ENCODE measurements around the gene GIPC1.
A peak's percentile ranks its signal among the peaks of the same experiment; 100 is the strongest.

GIPC1 gene

DNA sequence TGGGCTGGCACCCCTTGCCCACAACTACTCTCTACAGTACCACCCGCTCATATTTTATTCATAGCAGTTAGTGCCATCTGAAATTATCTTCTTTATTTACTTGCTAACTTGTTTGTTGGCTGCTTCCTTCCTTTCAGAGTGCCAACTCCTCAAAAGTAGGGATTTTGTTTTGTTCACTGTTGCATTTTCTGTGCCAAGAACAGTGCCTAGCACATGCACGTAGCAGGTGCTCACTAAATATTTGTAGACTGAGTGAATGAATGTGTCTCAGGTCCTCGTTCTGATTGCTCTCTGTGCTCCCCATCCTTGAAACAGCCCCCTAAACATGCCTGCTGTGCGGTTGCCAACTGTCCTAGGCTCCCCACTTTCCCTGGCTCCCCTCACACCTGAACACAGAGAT, 1.5 kb downstream of the GIPC1 start:
- no peak for DNase-seq

DNA sequence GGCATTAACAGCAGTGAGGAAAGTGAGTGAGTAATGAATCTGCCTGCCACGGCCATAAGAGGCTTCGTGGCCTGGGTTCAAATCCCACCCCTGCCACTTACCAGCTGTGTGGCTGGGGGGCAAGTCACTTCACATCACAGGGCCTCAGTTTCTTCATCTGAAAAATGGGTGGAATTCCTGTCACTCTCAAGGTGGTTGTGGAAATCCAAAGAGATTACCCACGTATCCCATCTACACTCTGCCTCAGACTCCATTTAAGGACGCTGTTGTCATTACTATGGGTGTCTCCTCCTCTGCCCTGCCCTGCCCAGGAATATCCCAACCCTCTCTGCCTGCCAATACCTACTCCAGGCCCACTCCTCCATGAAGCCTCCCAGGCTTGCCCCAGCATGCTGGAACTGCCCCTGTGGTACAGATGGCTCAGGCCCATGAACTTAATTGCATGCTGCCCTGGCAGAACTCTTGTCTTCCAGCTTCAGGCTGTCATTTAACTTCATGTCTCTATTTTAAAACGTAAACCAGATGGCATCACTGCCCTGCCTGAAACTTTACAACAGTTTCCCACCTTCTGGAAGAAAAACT, 3.1 kb downstream of the GIPC1 start:
- DNase-seq: no peak

DNA sequence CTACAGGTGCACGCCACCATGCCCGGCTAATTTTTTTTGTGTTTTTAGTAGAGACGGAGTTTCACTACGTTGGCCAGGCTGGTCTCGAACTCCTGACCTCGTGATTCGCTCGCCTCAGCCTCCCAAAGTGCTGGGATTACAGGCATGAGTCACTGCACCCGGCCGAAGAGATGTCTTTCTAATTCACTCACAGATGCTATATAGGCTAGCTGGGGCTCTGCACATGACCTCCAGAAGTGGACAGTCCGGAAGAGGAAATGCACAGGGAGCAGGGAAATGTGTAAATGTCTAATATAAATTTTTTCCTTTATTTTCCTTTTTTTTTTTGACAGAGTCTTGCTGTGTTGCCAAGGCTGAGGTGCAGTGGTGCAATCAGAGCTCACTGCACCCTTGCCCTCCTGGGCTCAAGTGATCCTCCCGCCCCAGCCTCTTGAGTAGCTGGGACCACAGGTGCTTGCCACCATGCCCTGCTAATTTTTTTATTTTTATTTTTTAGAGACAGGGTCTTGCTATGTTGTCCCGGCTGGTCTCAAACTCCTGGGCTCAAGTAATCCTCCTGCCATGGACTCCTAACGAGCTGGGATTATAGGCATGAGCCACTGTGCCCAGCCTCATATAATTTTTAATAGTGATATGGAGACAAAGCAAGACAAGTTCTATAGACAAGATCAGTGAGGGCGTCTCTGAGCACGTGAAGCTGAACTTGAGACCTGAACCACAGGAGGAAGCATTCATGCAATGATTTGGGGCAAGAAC, 8.4 kb downstream of the GIPC1 start:
- DNase-seq: no peak

DNA sequence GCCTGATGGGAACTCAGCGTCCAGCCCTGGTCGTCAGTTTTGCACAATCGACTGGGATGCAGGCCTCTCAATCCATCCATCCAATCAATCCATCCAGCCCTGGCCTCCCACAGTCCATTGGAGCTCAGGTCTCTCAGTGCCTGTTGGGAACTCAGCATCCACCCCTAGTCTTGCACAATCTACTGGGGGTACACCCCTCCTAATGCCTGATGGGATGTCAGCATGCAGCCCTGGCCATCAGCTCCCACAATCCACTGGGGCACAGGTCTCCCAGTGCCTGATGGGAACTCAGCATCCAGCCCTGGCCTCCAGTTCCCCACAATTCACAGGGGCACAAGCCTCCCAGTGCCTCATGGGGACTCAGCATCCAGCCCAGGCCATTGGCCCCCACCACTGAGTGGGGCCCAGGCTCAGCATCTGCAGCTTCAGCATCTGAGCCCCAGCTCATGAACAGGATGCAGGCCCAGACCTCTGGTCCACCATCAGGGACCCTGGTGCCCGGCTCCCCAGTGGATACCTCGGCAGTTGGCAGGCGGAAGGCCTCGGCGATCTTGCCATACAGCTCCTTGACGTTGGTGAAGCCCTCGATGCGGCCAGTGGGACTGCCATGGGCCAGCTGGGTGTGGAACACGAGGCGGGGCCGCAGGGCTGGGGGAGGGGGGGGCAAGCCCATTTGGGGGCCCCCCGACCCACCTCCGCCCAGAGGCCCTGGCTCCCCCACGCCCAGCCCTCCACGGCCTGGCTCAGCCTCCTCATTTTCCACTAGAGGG, 13.6 kb downstream of the GIPC1 start:
- no peak for DNase-seq

DNA sequence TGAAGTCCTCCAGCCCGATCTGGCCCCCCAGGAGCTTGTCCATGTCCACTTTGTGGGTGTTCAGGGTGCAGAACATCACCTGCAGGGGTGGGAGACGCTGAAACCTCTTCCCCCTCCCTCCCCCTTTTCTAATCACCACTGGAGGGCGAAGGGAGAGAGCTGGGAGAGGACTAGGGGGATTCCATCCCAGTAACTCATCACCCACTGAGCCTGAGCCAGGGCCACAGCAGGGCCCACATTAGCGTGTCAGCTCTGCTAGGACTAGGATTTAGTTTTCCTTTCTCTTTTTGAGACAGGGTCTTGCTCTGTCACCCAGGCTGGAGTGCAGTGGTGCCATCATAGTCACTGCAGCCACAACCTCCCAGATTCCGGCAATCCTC, 15.2 kb downstream of the GIPC1 start:
- DNase-seq: peak; percentile 63

DNA sequence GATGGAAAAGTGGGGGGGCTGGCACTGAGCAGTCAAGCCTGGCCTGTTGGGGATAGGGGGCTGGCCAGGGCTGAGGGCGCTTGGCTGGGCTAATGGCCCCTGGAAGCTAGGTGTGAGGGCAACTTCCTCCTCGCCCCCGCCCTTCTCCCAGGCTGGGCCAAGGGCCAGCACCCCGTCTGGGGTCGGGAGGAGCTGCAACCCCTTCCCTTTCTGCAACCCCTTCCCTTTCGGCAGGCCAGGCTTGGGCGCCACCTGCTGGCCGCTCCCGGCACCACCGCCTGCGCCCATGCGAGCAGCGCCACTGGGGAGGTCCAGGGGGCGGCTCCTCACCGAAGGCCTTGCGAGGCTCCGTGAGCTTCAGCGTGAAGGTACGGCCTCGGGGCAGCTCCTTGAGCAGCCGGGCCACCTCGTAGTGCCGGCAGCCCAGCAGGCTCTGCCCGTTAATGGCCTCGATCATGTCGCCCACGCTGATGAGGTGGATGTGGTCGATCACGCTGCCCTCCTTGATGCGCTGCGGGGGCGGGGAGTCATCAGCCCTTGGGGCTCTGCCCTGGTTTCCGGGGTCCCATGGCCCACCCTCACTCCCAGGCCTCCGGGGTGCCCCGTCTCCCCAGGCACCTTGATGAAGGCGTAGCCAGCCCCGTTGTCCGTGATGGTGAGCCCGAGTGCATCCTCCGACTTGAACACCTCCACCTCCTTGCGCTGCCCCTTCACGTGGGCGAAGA, 15.8 kb downstream of the GIPC1 start:
- DNase-seq: peak; percentile 27

DNA sequence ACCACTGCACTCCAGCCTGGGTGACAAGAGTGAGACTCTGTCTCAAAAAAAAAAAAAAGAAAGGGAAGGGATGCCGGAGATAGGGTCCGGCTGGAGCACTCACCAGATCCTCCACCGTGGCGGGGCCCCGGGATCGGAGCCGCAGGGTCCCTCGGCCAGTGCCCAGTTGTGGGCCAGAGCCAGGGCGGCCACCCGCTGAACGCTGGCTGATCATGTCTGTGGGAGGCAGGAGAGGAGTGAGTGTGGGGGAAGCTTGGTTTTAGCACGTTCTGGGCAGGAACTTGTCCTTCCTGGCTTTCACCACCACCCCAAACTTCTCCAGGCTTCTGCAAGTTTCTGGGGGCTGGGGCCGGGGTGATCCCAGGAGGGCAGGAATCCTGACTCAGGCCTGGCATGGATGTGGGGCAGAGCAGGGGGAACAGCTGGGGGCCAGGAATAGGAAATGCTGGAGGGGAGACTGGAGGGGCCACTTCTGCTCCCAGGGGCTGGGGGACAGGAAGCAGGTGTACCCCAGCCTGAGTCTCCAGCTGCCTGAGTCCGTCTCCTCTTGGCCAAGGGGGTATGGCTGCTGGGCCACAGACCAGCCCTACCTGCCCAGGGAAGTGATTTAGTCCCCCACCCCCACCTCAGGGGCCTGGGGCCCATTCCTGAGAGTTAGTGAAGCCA, 16.5 kb downstream of the GIPC1 start:
- no peak for DNase-seq

DNA sequence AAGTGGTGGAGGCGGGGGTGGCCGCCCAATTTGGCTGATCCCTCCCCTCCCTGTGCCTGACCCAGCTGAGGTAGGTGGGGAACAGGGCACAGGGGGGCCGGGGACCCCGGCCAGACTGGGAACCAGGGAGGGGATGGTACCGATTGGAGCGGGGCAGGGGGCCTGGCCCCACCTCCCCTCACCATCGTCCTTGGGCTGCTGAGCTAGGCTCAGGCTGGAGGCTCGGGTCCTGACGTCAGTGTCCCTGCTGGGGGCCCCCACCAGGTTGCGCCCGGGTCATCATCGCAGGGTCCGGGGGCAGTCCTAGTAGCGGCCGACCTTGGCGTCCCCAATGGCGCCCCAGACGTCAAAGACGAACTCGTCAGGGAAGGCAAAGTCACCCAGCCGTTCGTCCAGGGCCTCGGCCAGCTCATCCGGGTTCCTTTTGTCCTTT, 17.8 kb downstream of the GIPC1 start:
- DNase-seq: no peak

DNA sequence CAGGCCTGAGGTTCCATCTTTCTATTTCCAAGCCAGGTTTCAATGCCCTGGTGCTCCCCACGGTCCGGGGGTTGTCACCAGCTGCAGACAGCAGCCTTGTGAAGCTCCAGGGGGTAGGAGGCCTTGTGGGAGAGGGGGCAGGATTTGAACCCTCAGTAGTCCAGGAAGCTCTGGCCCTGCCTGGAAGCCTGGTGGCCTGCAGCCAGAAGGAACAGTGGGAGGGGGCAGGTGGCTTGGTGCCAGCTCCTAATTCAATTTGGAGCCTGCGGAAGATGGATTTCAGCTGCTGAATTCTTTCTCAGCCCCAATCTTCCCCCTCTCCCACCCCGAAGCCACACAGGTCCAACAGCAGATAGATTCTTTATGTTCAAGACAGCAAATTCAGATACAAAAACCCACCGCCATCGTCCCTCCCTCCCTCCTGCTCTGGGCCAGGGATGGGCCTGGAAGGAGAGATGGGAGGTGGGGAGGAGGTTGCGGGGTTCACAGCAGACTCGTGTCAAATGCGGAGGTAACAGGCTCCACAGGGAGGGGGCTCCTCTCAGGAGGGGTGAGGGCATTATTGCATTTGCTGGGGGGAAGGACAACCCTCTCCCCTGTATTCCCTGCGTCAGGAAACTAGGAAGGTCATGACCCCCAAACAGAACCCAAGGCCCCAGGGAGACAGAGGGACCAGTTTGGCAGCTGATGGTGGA, 18.4 kb downstream of the GIPC1 start:
- DNase-seq: peak; percentile 43

DNA sequence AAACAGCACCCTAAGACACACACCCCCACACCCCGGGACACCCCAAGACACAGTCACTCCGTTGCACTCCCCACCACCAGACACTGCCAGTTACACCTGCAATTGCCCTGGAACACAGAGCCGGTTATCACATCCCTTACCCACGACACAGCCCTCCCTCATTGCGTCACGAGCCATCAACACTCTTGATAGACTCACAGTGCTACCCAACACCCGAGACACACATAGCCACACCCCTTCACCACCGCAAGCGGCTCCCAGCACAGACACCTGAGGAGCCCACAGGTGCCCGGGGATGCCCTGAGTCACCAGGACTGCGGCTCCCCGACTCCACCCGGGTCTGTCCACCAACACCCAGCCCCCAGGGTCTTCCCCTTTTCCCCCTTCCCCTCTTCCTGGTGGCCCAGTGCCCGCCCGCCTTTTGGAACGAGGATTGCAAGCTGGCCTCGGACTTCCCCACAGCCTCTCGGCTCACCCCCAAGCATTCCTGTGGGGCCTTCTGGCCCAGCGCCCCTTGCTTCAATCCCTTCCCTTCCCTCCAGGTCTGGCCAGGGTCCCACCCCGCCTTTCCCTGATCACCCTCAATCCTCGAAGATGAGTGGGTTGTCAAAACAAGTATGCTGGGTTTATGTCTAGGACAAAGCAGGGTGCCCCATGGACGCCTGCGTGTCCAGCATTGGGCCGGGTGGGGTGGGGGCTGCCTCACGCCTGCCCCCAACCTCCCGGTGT, 19.1 kb downstream of the GIPC1 start:
- peak; percentile 70 for DNase-seq

DNA sequence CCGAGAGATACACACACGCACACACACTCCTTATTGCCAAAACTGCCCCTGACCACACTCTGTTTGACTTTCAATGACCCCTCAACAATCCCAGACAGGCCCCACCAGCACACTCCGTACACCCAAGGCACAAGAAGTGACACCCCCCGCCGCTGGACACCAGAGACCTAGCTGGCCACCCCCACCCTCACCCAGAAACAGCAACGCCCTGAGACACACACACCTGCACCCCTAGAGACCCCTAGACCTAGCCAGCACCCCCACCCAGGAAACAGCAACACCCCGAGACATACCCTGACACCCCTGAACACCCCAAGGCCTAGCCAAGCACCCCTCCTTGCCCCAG, 19.6 kb downstream of the GIPC1 start:
- DNase-seq: no peak

DNA sequence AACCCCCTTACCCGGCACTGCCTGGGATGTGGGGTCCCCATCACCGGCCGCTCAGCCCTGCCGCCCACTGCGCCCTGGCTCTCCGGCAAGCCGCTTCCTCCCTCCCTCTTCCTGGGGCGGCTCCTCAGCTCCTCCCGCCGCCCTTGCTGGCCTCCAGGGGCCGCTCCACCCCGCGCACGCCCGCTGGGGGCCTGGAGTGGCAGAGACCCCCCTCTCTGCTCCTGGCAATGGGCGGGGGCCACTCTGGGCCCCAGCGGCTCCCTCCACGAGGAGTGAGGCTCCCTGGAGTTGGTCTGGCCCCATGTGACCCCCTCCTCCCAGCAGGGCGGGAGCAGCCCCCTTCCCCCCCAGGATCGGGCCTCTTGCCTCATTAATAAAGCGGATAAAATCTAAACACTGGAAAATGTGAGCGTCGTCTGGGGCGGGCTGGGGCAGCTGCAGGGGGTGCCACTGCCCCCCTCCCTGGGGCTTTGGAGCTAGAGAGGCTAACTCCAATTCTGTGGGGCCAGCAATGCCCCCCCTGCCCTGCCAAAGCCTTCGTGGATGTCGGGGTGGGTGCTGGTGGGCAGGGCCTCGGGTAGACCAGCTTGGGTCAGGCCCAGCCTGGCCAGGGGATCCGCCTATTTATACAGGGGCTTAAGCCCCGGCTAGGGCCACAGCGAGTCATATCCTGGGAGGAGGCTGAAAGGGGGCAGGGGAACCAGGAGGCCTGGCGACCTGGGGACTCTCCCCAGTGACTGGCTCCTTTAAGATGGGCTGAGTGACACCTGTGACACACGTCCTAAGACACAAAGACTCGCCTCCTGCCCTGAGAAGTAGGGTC, 20.5 kb downstream of the GIPC1 start, which contains the start of gene PTGER1:
TSS of gene PTGER1 (minus strand) at position 104 of the 823 bp plus-strand sequence. CDS start 1,034 bp downstream, outside the sequence.
- DNase-seq: peak; percentile 29

DNA sequence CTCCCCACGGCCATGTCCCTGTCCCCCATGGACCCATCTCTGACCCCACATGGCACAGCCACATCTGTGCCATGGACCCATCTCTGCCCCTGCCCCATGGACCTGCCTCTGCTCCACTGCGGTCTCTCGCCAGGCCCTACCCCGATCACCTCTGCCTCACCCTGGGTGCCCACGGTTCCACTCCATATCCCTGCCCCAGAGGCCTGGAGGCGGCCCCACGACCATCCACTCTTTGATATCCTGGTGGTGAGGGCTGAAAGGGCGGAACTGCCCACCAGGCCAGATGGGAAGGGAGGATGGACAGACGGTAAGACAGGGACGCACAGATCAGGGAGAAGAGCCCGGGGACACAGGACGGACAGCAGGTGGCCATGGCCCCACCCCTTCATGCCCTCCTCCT, 21.1 kb downstream of the GIPC1 start:
- no peak for DNase-seq

DNA sequence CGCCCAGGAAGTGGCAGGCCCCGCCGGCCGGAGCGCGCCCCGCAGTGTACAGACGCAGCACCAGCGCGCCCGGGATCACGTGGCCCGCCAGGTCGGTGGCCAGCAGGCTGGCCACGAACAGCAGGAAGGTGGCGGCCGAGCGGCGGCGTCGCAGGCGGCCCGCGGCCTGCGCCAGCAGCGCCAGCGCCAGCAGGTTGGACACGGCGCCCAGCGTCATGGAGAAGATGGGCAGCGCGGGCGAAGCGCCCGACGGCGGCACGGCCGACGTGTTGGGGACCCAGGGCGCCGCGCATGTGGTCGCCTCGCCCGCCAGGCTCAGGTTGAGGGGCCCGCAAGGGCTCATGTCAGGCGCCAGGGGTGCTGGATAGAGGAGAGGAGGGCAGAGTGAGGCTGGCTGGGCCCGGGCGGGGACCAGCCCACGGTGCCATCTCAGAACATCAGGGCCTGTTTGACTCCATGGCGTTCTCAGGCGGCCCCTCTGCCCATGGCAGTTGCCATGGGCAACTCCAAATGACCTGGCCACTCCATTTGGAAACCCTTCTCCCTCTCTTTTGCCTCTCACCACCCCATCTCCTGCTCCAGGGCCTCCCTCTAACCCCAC, 21.8 kb downstream of the GIPC1 start:
- no peak for DNase-seq

DNA sequence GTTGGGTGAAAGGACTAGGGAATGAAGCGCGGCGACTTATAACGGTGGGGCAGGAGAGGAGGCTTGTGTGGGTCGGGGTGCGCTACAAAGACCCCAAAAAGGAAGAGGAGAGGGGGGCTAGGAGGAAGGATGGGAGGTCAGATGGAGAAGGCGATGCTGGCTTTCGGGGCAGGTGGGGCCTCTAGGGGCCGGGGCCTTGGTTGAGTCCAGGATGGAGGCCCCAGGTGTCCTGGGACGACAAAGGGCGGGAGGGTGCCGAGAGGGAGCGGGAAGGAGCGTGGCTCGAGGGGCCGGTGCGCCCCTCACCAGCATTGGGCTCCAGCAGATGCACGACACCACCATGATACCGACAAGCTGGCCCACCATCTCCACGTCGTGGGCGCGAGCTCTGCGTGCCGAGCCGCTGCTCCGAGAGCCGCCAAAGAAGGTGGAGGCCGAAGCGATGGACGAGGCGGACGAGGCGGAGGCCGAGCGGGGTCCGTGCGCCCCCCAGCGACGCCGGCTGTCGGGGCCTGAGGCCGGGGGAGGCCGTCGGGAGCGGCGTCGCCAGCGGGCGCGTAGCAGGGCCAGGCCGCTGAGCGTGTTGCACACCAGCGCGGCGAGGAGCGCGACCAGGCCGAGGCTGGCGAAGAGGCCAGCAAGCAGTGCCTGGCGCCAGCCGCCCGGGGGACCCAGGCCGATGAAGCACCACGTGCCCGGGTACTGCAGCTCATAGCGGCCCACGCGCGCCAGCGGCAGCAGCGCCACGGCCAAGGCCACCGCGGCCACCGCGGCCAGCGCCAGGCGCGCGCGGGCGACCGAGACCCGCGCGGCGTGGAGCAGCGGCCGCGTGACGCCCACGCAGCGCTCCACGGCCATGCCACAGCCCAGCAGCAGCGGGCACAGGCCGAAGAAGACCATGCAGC, 22.6 kb downstream of the GIPC1 start:
- DNase-seq: no peak

DNA sequence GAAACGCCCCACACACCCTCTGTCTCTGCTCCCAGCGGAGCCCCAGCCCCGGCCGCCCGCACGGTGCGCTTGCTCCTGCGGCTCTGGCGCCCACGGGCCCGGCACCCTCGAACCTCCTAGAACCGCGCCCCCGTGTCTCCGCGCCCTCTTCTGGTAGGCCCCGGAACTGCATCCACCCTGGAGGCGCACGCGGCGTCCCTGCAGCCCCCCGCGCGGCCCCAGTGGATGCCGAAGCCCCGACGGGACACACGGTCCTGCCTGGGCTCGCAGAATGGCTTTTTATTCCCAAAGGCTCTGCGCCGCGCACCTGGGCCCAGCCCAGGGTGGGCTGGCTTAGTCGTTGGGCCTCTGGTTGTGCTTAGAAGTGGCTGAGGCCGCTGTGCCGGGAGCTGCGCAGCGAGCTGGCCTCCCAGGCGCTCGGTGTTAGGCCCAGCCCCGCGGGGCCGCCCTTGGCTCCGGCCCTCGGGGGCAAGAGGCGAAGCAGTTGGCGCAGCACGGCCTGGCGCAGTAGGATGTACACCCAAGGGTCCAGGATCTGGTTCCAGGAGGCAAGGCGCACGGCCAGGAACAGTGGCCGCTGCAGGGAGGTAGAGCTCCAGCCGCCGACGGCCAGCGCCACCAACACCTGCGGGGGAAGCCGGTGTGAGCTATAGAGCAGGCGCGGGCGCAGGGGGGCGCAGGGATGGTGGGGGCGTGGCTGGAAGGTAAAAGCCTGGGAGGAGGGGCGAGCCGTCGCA, 23.6 kb downstream of the GIPC1 start:
- DNase-seq: peak; percentile 44

DNA sequence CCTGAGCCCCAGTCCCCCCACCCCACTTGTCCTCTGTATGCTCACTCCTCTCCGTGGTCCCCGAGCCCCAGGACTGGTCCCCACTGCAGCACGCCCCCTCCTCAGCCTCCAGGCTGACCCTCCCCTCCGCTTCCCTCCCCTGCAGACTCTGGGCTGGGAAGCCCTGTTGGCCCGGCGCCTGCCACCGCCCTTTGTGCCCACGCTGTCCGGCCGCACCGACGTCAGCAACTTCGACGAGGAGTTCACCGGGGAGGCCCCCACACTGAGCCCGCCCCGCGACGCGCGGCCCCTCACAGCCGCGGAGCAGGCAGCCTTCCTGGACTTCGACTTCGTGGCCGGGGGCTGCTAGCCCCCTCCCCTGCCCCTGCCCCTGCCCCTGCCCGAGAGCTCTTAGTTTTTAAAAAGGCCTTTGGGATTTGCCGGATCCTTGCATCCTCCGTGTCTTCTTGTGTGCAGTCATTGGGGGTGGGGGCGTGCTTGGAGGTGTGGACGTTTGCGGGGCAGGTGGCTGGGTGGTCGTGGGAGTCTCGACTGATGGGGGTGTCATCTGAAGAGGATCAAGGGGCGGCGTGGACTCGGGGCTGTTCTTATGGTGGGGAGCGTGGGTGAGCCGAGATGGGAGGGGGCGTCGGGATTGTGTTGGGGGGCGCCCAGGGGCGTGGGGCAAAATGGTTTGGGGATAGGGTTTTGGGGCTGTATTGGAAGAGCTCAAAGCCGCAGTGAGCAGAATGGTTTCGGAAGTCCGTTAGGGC, 24.3 kb downstream of the GIPC1 start:
- DNase-seq: no peak

All from fibroblast of skin of right quadriceps (primary cell).